Measurements from ENCODE around the gene TUBA1B. TPM values are rescaled to one million over a fixed set of nuclear protein-coding genes. Genes with fewer than 3 reads are reported as not detected.

The TUBA1B gene
- total RNA-seq, 1 experiment from 2014 or later = 2,063 TPM

- H4K91ac ChIP-seq (ENCODE audit: insufficient read length, low read depth, low read length) = no peak overlapping the region
- no peak overlapping the region for H3K27ac ChIP-seq (ENCODE audit: insufficient read length, low read depth, low read length)
- H2BK20ac ChIP-seq (ENCODE audit: low read depth, low read length, poor library complexity, severe bottlenecking) = no peak overlapping the region
- H3K4me3 Mint-ChIP-seq = no peak overlapping the region
- no peak overlapping the region for H3K23ac ChIP-seq (ENCODE audit: insufficient read length, low read depth, low read length)
- no peak overlapping the region for H3K56ac ChIP-seq (ENCODE audit: insufficient read length, low read depth, low read length)
- H3K9me3 ChIP-seq (ENCODE audit: control insufficient read depth, low read depth, low read length) = no peaks in the 10 kb centered on the region
- peaks cover 27% of the 10 kb centered on the region; the same call in 1 of the 2 replicates for H3K27me3 ChIP-seq (ENCODE audit: insufficient read depth, low read length)
- no peak overlapping the region for H2AK5ac ChIP-seq (ENCODE audit: insufficient read length, low read length)
- no peaks in the 10 kb centered on the region for H3K4me1 ChIP-seq (ENCODE audit: insufficient read depth, low read length)
- H2BK12ac ChIP-seq (ENCODE audit: insufficient read length, low read depth, low read length) = no peak overlapping the region
- H3K4me2 ChIP-seq (ENCODE audit: insufficient read depth, insufficient read length, low read length) = no peak overlapping the region
- H3K4ac ChIP-seq (ENCODE audit: low read depth, low read length) = no peak overlapping the region
- no peak overlapping the region for H2BK120ac ChIP-seq (ENCODE audit: low read depth, low read length, poor library complexity, severe bottlenecking)
- H3K79me2 ChIP-seq (ENCODE audit: insufficient read depth, low read length) = no peaks in the 10 kb centered on the region
- no peaks in the 10 kb centered on the region; a peak in 1 of 5 replicates for H3K9me3 Mint-ChIP-seq
- H3K23me2 ChIP-seq (ENCODE audit: insufficient read length, low read depth, low read length, poor library complexity, severe bottlenecking) = peaks cover 6% of the 10 kb centered on the region
- H3K14ac ChIP-seq (ENCODE audit: insufficient read depth, low read length) = no peak overlapping the region
- H2BK5ac ChIP-seq (ENCODE audit: insufficient read length, low read length) = no peak overlapping the region
- no peak for TF ChIP-seq CTCF (conservative IDR thresholded peaks at IDR 0.05)
- no peak overlapping the region for H2BK15ac ChIP-seq (ENCODE audit: low read depth, low read length)
- peaks cover 36% of the 10 kb centered on the region for H3K27me3 Mint-ChIP-seq (ENCODE audit: low read depth)
- no peaks in the 10 kb centered on the region for H4K20me1 ChIP-seq (ENCODE audit: control insufficient read depth, insufficient read depth, insufficient read length)
- H3K36me3 Mint-ChIP-seq (ENCODE audit: insufficient read depth in 1 of 3, low read depth in 3 of 3) = peaks cover 2 to 51% (median 38%) of the 10 kb centered on the region in 3 experiments; a peak in 6 of 7 replicates
- H3K4me1 Mint-ChIP-seq = peaks cover 18 to 27% of the 10 kb centered on the region in 2 experiments
- no peak overlapping the region for H2AFZ ChIP-seq (ENCODE audit: low read length)
- no CpG with 5 or more reads among the region's 3 CpGs for WGBS (ENCODE audit: extremely low coverage, insufficient read length, low lambda C conversion rate)
- H3K79me1 ChIP-seq (ENCODE audit: insufficient read depth, low read depth, low read length, poor library complexity, severe bottlenecking) = no peaks in the 10 kb centered on the region
- no peak overlapping the region for H4K5ac ChIP-seq (ENCODE audit: insufficient read length, low read depth, low read length)
- no peak overlapping the region for H3K18ac ChIP-seq (ENCODE audit: insufficient read length, low read depth, low read length)
- no peak overlapping the region for H3T11ph ChIP-seq (ENCODE audit: low read length)
- H3K9ac ChIP-seq (ENCODE audit: extremely low read depth, insufficient read length, low read length) = no peak overlapping the region
- H3K27ac Mint-ChIP-seq = no peak overlapping the region
- no peak for DNase-seq
- no peak overlapping the region for H4K8ac ChIP-seq (replicated peaks; ENCODE audit: insufficient read length, low read depth, low read length)
These were observed 33.8 kb downstream of the TUBA1B start for GRCh38 chr12:49097381-49097780.
